DMS53 treated with DMSO at 0.1 percent for 48 hours (cell line): ENCODE measurements around the gene SLC7A6OS.

Source experiments
- DNase-seq: peaks from one replicate; lab custom pipeline; 2025; ENCODE audit not compliant: unreplicated experiment; lab: John Stamatoyannopoulos, UW

SLC7A6OS gene

DNA sequence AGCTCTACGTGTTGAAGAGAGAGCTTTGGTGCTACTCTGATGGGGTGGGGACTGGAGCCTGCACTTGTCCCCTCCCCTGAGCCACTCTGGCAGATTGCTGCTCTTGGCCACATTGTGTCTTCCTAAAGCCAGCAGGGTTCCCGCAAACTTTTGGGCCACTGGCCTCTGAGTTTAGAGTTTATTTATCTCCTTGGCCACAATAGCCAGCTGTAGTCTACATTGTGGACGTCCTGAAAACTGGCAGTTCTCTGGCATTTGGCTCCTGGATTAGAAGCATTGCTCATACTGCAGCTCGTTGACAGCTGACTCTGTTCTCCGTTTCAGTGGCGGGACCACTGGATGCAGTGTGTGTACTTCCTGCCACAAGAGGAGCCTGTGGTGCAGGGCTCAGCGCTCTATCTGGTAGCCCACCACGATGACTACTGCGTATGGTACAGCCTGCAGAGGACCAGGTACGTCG, 34.6 kb upstream of the SLC7A6OS start:
- DNase-seq, result no peak

DNA sequence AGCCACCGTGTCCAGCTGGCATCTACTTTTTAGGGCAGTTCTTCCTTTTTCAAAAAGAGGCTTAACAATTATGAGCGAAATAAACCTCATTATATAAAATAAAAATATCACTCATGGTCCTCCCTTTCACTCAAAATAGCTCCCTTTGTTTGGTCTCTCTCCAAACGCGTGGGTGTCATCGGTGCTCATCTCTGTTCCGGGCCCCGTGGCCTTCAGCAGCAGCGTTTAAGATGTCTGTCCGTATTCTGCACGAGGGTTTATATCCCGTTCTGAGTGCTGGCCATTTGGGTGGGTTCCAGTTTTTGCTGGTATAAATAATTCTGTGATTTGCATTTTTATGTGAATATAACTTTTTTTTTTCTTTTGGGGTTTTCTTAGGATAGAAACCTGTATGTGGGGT, 33.5 kb upstream of the SLC7A6OS start:
- DNase-seq, result no peak

- DNase-seq, result no peak
Measured at GRCh38 chr16:68343137-68343536, 32.4 kb upstream of the SLC7A6OS start.

DNA sequence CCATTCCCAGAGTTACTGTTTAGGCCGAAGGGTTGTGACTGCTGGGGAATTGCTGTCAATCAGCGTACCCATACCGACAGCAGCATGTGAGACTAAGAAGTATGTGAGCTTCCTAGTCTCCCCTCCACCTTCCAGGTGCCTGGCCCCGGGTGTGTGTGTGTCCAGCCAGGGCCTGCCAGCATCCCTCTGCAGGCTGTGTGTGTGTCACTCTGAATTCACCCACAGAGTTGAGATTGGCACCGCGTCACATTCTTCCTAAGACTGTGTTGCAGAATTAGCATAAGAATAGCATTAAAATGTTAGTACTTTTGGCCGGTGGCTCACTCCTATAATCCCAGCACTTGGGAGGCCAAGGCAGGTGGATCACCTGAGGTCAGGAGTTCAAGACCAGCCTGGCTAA, 31.9 kb upstream of the SLC7A6OS start:
- DNase-seq, result no peak

GRCh38 chr16:68339214-68339613, 28.5 kb upstream of the SLC7A6OS start:
- no peak for DNase-seq

- DNase-seq, result no peak
Measured at GRCh38 chr16:68338326-68339119, 27.8 kb upstream of the SLC7A6OS start.

DNA sequence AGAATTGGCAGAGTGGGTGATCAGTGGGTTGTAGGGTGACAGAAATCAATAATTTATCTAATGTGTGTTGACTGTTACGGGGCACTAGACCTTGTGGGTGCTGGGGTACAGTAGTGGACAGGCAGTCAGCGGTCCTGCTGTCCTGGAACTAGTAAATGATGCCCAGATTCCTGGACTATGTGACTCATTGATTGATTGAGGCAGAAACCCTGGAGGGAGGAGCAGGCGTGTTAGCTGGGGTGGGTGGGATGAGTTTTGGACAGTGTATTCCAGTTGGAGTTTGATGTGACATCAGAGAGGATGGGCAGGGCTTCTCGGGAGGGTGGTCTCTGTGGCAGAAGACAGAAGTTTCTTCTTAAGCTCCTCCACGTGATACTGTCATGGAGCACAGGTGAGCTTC, 24.4 kb upstream of the SLC7A6OS start:
- no peak for DNase-seq

GRCh38 chr16:68332411-68333121, 21.8 kb upstream of the SLC7A6OS start:
- no peak for DNase-seq

DNA sequence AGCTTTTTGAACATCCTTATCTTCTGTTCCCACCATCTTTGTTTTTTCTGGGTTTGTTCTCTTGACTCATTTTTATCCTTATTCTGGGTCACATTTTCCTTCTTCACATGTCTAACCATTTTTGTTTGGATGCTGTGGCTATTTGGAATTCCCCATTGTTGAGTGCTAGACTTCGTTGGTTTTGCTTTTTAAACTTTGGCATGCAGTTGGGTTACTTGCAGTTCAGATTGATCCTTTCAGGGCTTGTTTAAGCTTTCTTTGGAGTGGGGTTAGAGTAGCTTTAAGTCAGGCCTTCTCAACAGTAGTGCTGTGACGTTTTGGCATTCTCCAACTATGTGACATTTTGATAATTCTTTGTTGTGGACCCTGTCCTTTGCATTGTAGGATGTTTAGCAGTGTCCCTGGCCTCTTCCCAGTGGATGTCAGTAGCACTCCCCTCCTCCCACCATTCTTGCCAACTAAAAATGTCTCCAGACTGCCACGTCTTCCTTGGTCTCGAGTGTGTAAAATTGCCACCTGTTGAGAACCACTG, 21.2 kb upstream of the SLC7A6OS start:
- DNase-seq, result no peak

GRCh38 chr16:68328860-68329390, 18.2 kb upstream of the SLC7A6OS start:
- DNase-seq, result no peak

GRCh38 chr16:68328151-68328859, 17.6 kb upstream of the SLC7A6OS start:
- DNase-seq, result peak; percentile 67

DNA sequence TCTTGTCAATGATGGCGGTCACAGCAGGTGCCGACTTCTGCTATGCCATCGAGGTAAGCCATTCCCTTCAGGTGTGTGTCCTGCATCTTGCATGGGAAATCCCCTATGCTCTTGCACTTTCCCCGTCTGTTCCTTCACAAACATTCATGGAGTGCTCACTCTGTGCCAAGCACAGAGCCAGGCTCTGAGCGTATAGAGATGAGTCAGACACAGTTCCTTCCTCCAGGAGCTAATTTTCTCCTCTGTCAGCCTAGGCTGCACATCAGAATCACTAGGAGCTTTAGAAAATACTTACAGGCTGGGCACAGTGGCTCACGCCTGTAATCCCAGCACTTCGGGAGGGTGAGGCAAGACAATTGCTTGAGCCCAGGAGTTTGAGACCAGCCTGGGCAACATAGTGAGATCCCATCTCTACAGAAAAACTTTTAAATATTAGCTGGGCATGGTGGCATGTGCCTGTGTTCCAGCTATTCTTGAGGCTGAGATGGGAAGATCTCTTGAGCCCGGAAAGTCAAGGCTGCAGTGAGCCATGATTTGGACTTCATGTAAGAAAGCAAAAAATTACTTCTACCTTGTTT, 14.1 kb upstream of the SLC7A6OS start:
- DNase-seq, result no peak

DNA sequence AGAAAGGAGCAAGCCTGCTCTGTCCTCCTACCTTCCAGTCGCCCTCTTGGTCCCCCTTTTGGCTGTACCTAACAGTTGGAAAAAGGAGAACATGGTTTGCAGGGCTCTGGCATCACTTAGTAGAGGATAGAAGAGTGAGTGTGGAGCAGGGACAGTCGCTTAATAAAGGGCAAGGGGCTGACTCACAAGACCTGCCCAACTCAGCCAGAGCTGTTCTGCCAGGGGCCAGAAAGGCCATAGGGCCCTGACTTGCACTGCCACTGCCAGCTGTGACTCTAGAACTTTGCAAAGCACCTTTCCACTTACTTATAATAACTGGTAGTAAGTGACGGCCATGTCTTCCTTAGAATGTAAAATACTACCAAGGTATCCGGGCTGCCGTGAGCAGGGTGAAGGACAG, 13.6 kb upstream of the SLC7A6OS start:
- no peak for DNase-seq

- no peak for DNase-seq
Measured at GRCh38 chr16:68319185-68319908, 8.6 kb upstream of the SLC7A6OS start.

GRCh38 chr16:68313116-68313515, 2.4 kb upstream of the SLC7A6OS start:
- no peak for DNase-seq

DNA sequence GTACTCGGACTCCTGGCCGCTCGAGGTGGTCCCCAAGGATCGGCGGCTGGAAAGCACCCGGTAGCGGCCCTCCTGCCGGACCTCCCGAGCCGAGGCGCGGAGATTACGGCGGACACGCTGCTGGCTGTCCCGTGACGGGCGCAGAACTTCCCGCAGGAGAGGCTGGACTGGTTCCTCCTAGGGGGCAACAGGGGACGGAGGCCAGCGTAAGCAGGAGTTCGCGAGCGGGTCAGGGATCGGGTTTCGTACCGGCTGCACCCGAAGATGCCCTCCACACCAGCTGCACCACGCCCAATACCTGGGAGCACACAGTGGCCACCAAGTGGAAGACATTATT, 341 bp downstream of the SLC7A6OS start:
- no peak for DNase-seq

DNA sequence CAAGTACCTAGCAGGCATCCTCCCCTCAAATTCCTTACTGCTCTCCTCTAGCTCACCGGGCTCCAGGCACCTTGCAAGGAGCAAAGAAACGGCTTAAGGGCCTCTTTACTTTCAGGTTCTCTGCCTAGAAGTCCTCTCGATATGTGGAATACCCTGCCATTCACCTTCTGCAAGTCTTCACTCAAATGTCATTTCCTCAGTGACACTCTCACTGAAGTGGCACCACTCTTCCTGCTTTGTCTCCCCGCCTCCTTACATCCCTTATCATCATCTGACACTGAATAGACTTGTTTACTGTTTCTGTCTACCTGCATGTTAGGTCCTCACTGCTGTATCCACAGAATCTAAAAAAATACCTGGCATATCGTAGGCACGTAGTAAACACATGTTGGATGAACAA, 947 bp downstream of the SLC7A6OS start:
- no peak for DNase-seq

DNA sequence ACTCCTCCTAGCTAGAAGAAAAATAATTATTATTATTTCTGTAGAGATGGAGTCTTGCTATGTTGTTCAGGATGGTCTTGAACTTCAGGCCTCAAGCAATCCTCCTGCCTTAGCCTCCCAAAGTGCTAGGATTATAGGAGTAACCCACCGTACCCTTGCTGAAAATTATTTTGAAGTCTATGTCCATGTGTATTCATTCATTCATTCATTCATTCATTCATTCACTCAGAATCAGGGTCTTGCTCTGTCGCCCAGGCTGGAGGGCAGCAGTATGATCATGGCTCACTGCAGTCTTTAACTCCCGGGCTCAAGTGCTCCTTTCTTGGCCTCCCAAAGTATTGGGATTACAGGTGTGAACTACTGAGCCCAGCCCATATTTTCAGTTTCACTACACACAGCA, 4.1 kb downstream of the SLC7A6OS start:
- no peak for DNase-seq

DNA sequence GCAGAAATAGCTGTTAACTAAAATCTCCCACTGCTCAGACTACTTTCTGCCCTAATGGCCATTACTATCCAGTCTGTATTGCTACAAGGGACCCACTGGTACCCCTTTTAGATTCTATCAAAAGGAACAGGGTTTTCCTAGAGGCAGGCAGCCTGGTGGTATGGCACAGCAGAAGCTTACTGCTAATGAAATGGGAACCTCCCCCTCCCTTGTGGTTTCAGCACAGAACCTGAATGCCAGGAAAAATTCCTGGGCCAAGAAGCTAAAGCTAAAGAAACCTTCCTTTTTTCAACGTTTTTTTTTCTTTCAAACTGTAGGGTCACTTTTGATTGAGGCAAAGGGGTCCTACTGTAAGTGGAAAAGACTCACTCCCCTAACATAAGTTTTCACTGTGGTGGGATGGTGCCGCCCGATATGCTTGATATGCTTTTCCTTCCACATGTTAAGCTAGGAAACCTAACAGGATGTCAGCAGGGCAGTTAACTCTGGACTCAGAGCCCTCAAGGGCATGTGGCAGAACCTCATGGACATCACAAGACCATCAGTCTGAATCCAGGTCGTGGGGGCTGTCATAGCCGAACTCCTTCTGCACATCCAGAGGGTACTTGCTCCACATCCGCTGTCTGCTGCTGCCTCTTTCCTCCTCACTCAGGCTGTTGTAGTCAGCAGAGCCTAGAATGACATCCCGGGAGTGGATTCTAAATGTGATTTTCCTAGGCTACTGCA, 9.8 kb downstream of the SLC7A6OS start:
- DNase-seq, result no peak
